ENCODE results near the gene USP4.

The USP4 gene

GRCh38 chr3:49295489-49296058 lies 44.3 kb downstream of the USP4 start:
- peak; percentile 59 for DNase-seq (ENCODE audit: low read depth)
- TF ChIP-seq CTCF (conservative IDR thresholded peaks at IDR 0.05; ENCODE audit: low read length) = peak; percentile 75
- H3K4me3 ChIP-seq (ENCODE audit: low read length) = no peak overlapping the region

- H3K4me3 ChIP-seq (ENCODE audit: low read length) = no peak overlapping the region
- no peak for DNase-seq (ENCODE audit: low read depth)
- TF ChIP-seq CTCF (conservative IDR thresholded peaks at IDR 0.05; ENCODE audit: low read length) = no peak
These were observed 45.5 kb downstream of the USP4 start for GRCh38 chr3:49294343-49294742.

DNA sequence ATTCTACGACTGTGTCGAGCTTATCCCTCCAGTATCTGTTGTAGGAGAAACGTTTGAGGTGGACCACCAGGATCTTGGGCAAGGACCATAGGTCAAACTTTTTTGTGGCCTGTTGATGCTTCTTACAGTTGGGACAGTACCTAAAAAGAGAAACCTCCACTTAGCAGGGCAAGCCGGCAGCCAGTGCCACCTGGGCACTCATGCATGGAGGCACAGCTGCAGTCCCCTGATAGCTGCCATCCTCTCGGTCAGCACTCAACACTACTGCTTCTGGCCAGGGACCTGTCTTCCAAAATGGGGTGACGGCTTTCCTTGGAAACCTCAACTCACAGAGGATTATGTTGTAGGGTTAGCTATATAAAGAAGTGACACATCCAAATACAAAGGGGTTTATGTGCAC lies 55.9 kb downstream of the USP4 start:
- TF ChIP-seq CTCF (conservative IDR thresholded peaks at IDR 0.05; ENCODE audit: low read length) = no peak
- DNase-seq (ENCODE audit: low read depth) = no peak
- H3K4me3 ChIP-seq (ENCODE audit: low read length) = no peak overlapping the region

DNA sequence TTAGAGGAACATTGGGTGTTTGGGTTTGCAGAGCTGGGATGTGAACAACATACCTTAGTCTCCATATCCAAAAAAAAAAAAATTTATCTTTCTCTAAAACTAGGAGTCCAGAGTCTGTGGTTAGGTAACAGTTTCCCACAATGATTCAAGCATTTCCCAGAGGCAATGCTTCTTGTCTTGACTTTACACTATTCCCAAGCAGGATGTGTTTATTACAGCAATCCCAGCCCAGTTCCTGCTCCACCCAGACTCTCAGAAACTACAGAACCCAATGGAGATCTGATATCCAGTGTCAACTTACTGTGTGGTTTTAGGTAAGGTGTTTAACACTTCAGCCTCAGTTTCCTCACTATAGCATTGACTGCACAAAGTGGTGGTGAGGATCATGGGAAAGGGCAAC lies 60.5 kb downstream of the USP4 start:
- TF ChIP-seq CTCF (conservative IDR thresholded peaks at IDR 0.05; ENCODE audit: low read length) = no peak

GRCh38 chr3:49278548-49278947 lies 61.3 kb downstream of the USP4 start:
- H3K4me3 ChIP-seq (ENCODE audit: low read length) = no peak overlapping the region
- DNase-seq (ENCODE audit: low read depth) = no peak
- no peak for TF ChIP-seq CTCF (conservative IDR thresholded peaks at IDR 0.05; ENCODE audit: low read length)

More for the DNA sequence above, 60.5 kb downstream of the USP4 start:
- DNase-seq (ENCODE audit: low read depth) = peak; percentile 66
- no peak overlapping the region for H3K4me3 ChIP-seq (ENCODE audit: low read length)

DNA sequence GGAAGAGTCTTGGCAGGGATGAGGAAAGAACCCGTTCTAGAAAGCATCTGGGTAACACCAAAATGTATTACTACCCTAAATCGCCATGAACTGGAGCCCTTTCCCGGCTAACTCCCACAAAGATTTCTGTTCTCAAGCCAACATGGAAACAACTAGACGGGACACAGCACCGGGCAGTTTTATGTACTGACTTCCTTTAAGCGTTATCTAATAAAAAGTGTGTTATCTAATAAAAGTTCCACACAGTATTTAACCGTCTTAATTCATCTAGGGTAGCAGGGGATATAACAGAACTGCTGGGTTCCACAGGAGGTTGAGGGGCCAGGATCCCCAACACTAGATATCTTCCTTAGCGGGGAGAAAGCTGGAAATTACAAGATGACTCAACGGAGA lies 62.5 kb downstream of the USP4 start:
- peak; percentile 22 for DNase-seq (ENCODE audit: low read depth)
- TF ChIP-seq CTCF (conservative IDR thresholded peaks at IDR 0.05; ENCODE audit: low read length) = no peak
- peak overlapping the region; percentile 63 for H3K4me3 ChIP-seq (ENCODE audit: low read length)

DNA sequence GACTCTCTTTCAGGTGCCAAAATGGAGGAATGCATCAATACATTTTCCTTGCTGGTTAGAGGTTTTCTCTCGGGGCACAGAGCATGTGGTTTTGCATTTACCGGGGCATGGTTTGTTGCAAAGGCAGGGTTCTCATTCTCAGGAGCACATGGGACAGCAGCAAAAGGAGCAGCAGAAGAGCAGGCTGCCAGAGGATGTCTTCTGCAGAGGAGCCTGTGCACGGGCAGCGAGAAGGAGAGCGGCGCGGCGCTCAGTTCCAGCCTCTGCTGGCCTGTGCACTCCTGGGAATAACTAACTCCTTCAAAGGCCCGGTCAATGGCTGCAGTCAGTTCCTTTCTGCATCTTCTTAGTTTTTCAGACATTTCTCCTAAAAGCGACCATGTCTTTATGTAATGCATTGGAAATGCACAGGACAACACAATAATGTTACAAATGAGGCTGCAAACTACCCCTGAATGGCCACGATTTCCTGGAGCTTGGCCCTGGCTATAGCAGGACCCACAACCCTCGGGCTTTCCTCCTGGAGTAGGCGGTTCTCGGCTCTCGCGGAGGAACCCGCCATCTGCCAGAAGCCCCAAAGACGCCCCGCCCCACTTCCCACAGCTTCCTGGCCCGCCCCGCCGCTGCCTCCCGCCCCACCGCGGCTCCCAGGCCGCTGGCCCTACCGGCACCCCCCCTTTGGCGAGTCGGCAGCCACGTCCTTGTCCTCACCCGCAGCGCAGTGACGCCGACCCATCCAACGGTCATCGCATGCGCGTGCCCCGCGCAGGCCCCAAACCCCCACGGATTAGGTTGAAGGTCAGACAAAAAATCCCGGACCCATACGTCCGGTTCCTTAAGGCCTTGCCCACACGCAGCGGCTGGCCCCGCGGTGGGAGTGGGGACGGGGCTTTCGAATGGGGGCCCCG lies 63.1 kb downstream of the USP4 start, which contains the start of gene C3orf62:
C3orf62 (minus strand) TSS at position 758 of the 908 bp plus-strand sequence; CDS start at position 398, 360 bp downstream.
- peak within 1 kb of the TSS; percentile 63 for H3K4me3 ChIP-seq (ENCODE audit: low read length)
- peak; percentile 85 for DNase-seq (ENCODE audit: low read depth)
- no peak for TF ChIP-seq CTCF (conservative IDR thresholded peaks at IDR 0.05; ENCODE audit: low read length)
